GM04504 (cell line): ENCODE measurements around the gene CDH4.

Experiments
- DNase-seq: peaks from one replicate; pipeline ENCODE4 v3.0.0-alpha.2; 2012; ENCODE audit warnings: low read depth

CDH4 gene

GRCh38 chr20:61868006-61868405 is 615.9 kb downstream of the CDH4 start:
- DNase-seq = no peak

DNA sequence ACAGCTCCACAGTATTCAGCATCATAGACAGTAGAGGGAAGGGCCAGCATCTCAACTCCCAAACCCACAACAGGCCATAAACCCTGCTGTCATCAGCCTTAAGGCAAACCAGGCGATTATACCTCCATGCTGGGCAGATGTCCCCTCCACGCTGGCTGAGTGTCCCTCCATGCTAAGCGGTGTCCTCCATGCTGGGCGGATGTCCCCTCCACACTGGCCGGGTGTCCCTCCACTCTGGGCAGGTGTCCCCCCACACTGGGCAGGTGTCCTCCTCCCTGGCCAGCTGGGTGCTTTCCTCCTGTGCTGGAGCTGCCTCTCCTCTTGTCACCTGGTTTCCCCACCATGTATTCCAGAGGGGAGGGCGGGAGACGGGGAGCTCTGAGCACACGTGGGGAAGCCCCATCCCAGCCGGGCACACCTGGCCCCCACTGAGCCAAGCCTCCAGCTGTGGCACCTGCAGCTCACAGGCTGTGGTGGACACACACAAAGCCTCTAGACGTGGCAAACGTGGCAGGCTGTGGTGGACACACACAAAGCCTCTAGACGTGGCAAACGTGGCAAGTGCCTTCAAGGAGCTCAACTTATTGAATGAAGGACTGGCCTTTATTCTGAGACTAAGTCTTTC is 616.5 kb downstream of the CDH4 start:
- DNase-seq = no peak

- DNase-seq = no peak
Measured at GRCh38 chr20:61869750-61870507, 617.9 kb downstream of the CDH4 start.

- DNase-seq = no peak
Measured at GRCh38 chr20:61871160-61871559, 619.1 kb downstream of the CDH4 start.

- DNase-seq = no peak
Measured at GRCh38 chr20:61871913-61872312, 619.9 kb downstream of the CDH4 start.

GRCh38 chr20:61872371-61872900 is 620.4 kb downstream of the CDH4 start:
- DNase-seq = no peak

DNA sequence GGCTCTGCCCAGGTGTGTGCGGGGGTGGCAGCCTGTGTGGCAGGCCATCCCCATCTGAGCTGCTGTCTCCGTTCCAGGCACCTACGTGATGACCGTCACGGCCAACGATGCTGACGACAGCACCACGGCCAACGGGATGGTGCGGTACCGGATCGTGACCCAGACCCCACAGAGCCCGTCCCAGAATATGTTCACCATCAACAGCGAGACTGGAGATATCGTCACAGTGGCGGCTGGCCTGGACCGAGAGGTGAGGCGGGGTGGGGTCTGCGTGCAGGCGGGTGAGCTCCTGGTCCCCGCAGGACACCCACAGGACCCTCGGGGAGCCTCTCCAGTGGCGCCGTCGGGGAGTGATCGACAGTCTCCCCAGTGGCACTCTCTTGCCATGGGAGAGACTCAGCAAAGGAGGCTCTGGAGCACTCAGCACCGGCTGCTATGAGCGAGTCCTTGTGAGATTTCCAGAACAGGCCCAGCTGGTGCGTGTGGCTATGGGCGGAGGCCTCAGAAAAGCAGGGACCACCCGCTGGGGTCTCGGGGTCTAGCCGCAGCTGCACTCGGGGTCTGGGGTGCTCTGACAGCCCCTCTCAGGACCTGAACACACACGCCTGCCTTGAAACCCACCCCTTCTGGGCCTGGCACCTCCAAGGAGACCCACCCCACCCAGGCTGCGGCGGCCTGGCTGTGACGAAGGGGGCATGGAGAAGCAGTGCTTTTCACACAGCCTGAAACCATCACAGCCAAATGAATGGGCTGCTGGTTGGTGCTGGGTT is 621.8 kb downstream of the CDH4 start:
- no peak for DNase-seq

DNA sequence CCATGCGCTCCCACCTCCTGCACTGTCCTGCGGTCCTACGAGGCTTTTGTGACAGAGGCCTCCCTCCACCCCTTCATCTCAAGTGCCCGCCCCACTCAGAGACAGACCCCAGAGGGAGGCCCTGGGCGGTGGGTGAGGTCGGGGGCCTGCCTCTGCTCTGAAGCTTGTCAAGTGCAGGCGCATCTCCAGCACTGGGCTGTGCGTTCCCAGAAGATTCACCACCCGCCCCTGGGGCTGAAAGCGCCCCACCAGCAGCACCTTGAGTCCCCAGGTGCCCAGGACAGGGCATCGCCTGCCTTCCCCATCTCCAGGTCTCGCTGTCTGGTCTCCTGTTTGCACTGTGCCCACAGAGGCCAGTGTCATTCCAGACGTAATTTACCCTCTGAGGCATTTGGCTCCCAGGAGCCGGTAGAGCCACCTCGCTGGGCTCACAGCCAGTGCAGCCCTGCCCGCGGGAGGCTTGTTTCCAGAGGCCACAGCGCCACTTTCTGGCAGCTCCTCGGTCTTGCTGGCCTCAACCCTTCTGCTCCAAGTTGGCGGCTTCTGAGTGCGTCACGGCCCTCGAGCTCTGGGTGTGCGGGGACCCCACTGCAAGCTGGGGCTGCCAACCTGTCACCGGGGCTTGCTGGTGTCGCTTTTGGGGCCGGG is 622.5 kb downstream of the CDH4 start:
- no peak for DNase-seq

GRCh38 chr20:61875221-61875885 is 623.3 kb downstream of the CDH4 start:
- no peak for DNase-seq

DNA sequence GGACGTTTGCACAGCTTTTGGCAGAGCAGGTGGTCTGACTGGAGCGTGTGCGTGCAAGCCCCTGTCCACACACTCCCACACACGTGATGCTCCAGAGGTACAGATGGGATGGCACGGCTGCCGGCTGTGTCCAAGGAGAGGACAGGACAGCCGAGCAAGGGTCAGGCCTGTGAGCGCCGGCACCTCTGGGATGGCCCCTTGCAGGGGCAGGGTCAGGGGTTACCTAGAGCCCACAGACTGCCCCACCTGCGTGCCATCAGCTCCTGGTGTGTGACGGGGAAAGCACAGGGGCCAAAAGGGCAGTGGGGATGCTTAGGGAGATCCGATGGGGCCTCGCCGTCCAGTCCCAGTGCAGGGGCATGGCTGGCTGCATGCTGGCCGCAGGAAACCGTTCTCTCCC is 623.9 kb downstream of the CDH4 start:
- DNase-seq = no peak

- no peak for DNase-seq
Measured at GRCh38 chr20:61876952-61877728, 625.1 kb downstream of the CDH4 start.

DNA sequence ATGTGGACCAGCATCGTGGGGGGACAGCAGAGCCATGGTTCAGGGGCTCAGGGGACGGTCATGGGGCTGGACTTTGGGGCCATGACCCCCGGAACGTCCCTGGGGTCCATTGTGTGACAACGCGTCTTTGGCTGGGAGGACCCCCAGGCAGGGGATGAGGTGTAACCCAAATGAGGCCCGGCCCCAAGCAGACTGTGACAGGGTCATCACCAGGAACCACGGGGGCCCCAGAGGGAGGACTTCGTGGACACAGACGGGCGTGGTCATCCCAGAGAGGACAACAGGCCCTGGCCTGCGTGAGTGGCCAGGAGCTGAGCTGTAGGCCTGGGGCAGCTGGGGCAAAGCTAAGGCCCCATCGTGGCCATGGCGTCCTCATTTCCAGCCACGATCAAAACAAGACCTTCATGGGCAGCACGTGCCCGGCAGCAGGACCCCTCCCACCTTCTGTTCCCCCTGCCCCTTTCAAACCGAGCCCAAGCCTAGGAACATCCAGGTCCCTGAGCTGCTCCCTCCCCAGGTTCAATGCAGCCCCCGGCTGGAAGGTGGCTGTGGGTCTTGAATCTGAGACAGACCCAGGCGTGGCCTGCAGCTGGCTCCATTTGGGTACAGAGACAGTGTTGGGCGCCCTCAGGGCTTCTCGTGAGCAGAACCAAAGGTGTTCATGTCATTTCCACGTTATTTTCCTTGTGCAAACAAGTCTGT is 625.9 kb downstream of the CDH4 start:
- DNase-seq = no peak

DNA sequence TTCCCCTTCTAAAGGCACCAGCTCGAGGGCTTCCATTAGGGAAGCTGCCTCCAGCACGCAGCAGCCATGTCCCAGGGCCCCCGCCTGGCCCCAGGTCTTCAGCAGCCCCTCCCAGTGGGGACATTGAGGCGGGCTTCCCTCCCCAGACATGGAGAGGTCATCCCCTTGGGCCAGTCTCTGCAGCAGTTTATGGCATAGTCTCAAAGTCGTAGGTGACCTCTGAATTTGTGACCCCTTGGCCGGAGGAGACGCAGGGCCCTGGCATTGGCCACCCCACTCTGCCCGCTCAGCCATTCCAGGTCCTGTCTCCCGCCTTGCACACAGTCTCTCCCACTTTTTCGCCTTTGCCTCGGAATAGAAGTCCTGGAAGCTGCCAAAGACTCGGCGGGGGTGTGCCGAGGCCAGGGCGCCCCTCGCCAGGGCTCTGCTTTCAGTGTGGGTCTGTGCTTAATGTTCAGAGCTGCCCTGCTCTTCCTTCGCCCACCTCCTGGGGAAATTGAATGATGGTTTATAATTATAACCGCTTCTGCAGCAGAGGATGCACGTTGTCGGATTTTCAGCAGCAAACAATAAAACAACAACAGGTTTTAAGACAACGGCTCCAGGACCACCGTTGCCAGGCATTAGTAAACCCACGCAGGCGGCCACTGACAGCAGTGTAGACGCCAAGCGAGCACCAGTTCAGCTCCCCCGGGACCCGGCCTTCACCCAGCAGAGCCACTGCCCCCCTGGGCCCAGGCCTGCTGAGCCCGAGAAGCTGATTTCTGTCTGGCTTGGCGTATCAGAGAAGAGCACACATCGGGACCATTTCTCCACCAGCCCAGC is 626.6 kb downstream of the CDH4 start:
- DNase-seq = no peak

DNA sequence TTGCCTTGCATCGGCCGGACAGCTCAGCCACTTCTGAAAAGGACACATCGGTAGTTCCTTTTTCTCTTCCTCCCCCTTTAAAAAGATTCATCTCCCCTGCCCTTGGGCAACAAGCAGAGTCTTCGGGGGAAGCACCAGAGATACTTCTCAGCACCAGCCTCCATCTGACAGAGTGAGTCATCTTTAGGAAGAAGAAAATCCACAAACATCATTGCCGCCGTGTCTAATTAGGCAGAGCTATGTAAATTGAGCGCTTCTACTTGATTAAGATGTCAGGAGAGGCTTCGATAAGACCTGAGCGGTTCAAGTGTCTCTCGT is 627.2 kb downstream of the CDH4 start:
- no peak for DNase-seq

DNA sequence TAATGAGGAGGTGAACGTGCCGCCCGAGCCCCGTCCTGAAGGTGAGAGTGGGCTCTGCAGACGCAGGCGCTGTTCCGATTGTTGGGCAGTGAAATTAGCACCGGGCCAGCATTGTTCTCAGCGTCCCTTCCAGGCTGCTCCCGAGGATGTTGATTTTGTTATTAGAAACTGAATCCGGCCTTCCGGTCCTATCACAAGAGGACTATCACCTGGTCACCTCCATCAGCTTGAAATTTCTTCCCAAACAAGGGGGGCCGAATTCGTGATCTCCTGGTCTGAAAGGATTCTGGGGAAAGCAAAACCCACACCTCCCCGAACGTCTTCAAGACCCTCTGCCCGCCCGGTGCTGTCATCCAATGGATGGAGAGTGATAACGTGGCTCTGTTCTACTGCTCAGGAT is 627.6 kb downstream of the CDH4 start:
- no peak for DNase-seq

DNA sequence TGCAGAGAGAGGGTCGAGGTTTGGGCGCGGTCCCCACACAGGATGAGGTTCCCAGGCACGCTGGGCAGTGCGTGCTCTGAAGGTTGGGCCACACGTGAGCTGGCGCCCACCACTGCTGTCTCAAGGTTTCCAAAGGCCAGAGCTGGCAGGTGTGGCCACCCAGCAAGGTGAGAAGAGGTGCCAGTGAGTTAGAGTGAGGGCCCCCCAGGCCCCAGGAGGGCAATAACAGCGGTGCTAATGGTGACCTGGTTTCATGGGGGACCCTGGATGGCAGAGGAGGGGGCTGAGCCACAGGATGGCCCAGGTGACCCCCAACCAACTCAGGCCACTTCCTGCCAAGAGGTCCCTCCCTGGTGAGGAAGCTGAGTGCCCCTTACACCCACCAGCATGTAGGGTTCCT is 628.6 kb downstream of the CDH4 start:
- DNase-seq = no peak

DNA sequence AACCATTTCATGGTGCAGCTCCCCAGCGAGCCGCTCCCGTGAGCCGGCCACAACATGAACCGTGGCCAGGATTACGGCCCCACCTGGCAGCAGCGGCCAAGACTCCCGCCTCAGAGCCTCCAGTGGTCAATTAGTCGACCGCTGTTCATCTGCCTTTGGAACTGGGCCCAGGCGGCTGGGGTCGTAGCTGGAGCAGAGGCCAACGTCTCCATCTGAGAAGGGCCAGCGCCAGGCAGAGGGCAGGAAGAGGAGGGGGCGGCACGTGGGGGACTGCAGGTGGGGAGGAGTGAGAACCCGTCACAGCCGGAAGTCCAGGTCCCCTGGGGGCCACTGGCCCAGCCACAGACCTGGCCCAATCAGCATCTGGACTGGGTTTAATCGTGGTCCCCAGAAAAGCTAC is 629.4 kb downstream of the CDH4 start:
- no peak for DNase-seq

DNA sequence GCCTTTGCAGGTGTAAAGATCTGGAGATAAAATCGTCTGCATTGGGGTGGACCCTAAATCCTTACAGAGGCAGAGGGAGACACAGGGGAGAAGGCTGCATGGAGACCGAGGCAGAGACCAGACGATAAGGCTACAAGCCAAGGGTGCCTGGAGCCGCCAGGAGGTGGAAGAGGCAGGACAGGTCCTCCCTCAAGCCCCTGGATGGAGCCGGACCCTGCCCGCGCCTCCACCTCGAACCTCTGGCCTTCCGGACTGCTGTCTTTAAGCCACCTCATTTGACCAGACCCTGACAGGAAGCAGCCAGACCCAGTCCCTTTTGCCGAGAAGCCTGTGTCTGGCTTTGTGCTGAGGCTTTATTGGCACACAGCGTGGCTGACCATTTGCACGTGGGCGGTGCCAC is 629.8 kb downstream of the CDH4 start:
- no peak for DNase-seq

GRCh38 chr20:61882716-61883615 is 630.9 kb downstream of the CDH4 start:
- DNase-seq = no peak
